Omental fat pad (tissue), 4 donors: ENCODE data around the gene PRKCE. TPM values are rescaled to one million over a fixed set of nuclear protein-coding genes. Genes with fewer than 3 reads are reported as not detected.

Source experiments
- ATAC-seq: fragments of 150-250 bp; one replicate; pipeline ENCODE4 v1.9.1; 2016; ENCODE audit warnings: mild to moderate bottlenecking, moderate library complexity; ENCODE audit not compliant: low FRiP score
- DNase-seq: peaks from one replicate; pipeline ENCODE4 v3.0.0-alpha.2; 2019; ENCODE audit warnings: low spot score
- total RNA-seq, 4 donors: library from RNA; depleted of rRNA; stranded (reverse); fragments of >200 nt; gene quantifications; one replicate each; pipeline ENCODE4 v1.1.0, GENCODE V29; 2016
- TF ChIP-seq, protein P1 (sequence below), 3 donors: fragments of 450-650 bp; IDR thresholded peaks; one replicate each; pipeline ENCODE4 v1.5.1; 2016 to 2017; ENCODE audit warnings: antibody characterized with exemption in 3 of 3, mild to moderate bottlenecking in 3 of 3, moderate library complexity in 2 of 3

The PRKCE gene
- total RNA-seq, 4 donors from 2014 or later, result 8.8 to 24.3 (median 14.0) TPM

DNA sequence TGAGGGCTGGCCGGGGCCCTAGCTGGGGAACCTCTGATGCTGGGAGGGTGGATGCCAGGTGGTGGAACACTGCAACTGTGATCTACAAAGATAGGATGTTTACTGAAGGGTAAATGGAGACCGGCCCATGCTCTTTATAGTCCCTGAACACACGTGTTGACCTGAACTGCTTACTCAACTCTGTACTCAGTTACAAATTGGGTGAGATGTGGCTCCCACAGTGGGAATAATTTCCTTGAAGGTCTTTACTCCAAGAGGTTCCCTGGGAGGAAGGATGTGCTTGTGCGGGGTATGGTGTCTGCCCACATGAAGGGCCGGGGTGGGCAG lies 254.1 kb downstream of the PRKCE start:
- no peak for ATAC-seq
- no peak for DNase-seq
- TF ChIP-seq, protein P1, sequence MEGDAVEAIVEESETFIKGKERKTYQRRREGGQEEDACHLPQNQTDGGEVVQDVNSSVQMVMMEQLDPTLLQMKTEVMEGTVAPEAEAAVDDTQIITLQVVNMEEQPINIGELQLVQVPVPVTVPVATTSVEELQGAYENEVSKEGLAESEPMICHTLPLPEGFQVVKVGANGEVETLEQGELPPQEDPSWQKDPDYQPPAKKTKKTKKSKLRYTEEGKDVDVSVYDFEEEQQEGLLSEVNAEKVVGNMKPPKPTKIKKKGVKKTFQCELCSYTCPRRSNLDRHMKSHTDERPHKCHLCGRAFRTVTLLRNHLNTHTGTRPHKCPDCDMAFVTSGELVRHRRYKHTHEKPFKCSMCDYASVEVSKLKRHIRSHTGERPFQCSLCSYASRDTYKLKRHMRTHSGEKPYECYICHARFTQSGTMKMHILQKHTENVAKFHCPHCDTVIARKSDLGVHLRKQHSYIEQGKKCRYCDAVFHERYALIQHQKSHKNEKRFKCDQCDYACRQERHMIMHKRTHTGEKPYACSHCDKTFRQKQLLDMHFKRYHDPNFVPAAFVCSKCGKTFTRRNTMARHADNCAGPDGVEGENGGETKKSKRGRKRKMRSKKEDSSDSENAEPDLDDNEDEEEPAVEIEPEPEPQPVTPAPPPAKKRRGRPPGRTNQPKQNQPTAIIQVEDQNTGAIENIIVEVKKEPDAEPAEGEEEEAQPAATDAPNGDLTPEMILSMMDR (IDR thresholded peaks at IDR 0.05), result no peak

DNA sequence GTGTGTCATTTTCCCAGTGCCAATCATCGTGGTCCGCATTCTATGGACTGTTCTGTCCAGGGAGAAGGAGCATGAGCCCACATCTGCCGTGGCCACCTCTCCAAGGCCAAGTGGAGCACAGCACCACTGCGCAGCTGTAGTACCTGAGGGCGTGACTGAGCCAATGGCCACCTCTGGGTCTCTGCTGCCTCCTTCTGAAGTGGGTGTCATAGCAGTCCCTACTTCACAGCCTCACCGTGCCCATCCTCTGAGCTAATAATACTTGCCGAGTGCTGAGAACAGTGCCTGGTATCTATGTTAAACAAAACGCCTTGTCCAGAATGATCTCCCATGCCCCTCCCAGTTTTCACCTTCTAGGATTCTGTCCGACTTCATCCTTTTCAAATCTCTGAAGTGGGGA lies 256.1 kb downstream of the PRKCE start:
- DNase-seq, result no peak
- TF ChIP-seq, protein P1 (IDR thresholded peaks at IDR 0.05), result no peak
- no peak for ATAC-seq

DNA sequence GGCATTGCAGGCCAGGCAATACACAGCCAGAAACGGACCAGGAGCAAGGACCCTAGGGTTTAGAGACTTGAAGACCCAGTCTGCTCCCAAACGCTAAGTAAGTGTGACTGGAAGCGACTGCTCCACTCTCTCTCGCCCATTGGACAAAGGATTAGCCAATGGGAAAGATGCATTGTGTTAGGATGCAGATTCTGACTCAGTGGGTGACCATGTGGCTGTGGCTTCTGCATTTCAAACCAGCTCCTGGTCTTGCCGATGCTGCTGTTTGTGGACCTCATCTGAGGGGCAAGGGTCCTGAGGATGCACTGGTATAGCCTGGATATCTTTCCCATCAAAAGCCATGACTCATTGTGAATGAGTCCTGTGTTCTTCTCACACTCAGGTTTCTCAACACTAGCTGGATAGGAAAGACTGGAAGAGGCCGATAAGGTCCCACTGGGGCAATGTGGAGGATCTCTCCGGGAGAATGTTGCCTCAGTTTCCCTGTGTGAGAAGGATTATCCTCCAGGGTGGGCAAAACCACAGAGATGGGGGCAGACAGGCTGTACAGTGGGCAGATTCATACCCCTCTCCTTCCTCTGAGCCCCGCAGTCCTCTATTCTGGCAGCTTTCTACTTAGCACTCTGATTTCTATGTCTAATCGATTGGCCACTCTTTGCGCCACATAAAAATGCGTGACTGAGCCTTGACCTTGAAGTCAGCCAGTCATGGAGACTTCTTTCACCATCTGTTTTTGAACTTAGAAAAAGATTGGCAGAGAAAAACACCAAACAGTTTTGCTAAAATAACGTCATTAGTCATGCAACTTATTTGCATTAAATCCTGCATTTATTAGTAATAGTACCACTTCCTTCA lies 257.1 kb downstream of the PRKCE start:
- DNase-seq (no peak), ATAC-seq (no peak)
- TF ChIP-seq, protein P1 (IDR thresholded peaks at IDR 0.05), result no peak

DNA sequence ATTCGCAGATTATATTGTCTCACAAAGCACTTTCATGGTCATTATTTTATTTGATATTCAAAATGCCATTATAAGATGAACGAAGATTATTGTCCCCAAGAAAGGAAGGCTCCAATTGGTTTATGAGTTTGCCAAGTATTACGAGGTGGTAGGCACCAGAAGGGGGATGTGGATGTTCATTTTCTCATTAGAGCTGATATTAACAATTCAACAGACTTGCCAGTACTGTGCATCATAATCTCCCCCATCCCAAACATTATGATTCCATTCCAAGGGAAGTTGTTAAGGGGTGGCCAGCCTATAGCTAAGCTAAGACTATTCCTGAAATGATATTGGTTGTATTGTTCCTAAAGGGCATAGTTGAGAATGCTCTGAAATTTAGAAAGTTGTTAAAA lies 257.7 kb downstream of the PRKCE start:
- TF ChIP-seq, protein P1 (IDR thresholded peaks at IDR 0.05), result no peak
- DNase-seq (no peak), ATAC-seq (no peak)

DNA sequence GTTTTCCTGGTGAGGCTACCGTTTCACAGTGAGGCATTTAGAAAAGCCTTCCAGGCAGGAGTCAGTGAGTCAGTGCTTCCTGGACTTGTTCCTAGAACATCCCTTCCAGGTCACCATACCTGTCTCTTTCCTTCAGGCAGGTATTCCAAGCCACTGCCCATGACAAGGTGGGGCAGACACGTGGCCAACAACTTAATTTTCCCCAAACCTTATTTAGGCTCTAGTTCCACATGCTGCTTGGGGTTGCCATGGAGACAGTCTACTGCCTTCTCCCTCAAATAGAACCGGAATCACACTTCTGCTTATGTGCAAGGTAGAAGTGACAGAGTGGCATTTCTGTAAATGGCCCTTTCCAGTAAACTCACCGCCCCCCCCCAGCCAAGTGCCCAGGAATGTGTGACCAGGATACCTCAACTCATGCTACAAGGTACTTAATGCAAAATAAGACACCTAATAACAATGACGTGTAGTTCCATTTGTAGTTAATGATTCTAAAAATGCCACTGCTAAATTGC lies 258.3 kb downstream of the PRKCE start:
- TF ChIP-seq, protein P1 (IDR thresholded peaks at IDR 0.05), result no peak
- no peak for ATAC-seq
- DNase-seq, result no peak

DNA sequence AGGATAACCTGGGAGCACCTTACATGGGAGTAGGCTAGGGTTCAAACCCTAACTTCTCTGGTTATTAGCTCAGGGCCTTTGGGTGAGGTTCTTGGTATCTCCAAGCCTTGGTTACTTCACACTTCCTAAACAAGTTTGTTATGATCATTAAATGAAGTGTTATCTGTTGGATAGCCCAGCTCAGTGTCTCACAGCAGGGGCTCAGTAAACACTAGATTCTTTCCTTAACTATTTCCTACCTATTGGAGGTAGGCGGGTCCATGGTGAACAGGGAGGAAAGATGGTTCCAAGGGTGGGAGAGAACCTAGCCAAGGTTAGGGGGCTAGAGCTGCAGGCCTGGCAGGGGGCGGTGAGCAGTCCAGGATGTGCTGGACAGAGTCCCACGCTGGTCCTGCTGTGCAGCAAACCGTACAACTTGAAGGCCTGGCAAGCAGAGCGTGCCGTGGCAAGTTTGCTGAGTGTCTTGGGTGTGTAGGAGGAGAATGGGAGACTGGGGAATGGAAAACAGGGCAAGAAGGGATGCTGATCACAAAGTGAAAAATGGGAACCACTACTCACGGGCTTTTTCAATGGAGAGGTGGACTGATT lies 259.1 kb downstream of the PRKCE start:
- TF ChIP-seq, protein P1 (IDR thresholded peaks at IDR 0.05), result no peak
- ATAC-seq (no peak), DNase-seq (no peak)

DNA sequence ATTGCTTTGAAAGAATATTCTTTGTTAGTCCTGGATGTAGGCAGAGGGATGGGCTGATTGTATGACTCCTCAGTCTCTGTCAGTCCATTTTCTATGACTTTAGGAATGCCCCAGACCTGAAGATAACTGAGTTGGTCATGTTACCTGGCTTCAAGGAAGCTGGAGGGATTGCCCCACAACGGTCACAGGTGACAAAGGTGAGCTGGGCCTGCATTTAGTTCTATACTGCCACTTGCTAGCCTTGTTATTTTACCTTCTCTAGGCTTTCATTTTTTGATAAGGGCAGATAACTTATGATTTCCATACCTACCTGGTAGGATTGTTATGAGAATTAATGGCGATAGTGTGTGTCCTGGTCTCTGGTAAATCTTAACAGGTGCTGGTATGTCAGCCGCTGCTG lies 260.1 kb downstream of the PRKCE start:
- no peak for DNase-seq
- TF ChIP-seq, protein P1 (IDR thresholded peaks at IDR 0.05), result no peak
- ATAC-seq, result no peak
